ENCODE measurements around the gene DHRSX. TPM values are rescaled to one million over a fixed set of nuclear protein-coding genes. Genes with fewer than 3 reads are reported as not detected.
A peak's percentile ranks its signal among the peaks of the same experiment; 100 is the strongest.

The DHRSX gene
- total and polyA plus RNA-seq, 2 donors (not counting 1 experiment from before 2014, with no cell fraction given), result 18.8 to 39.0 TPM

GRCh38 chrX:2497961-2498780 lies 2.6 kb downstream of the DHRSX start:
- Histone ChIP-seq H3K4me1 (ENCODE audit: control insufficient read depth in 2 of 2, insufficient read depth in 2 of 2, low read length in 2 of 2) (peaks cover 22 to 38% of the 10 kb centered on the region in 2 donors), H3K27ac (ENCODE audit: low read length in 2 of 2) (peak overlapping the region; percentile 46 to 85), H3K36me3 (replicated peaks in 1 of 2; ENCODE audit: control extremely low read depth in 1 of 2, control insufficient read depth in 1 of 2, extremely low read depth in 1 of 2, insufficient read depth in 2 of 2, low read length in 1 of 2) (peaks cover 2 to 13% of the 10 kb centered on the region in 2 experiments), H3K4me3 (ENCODE audit: control extremely low read depth in 1 of 5, extremely low read depth in 1 of 5, insufficient read depth in 1 of 5, low read depth in 2 of 5, low read length in 4 of 5) (peak overlapping the region in 1 of 5 experiments; percentile 7), H3K9me3 (ENCODE audit: control extremely low read depth in 1 of 3, control insufficient read depth in 2 of 3, insufficient read depth in 1 of 3, low read length in 2 of 3) (no peaks in the 10 kb centered on the region), H3K9ac (ENCODE audit: low read length) (no peak overlapping the region), H2AFZ (ENCODE audit: insufficient read depth, low read depth, low read length, poor library complexity, severe bottlenecking) (no peak overlapping the region), H3K27me3 (replicated peaks in 1 of 4; ENCODE audit: control extremely low read depth in 1 of 4, control insufficient read depth in 3 of 4, insufficient read depth in 4 of 4, low read length in 3 of 4) (no peaks in the 10 kb centered on the region), H3K4me2 (replicated peaks; ENCODE audit: low read depth, low read length, poor library complexity, severe bottlenecking) (peak overlapping the region; percentile 97), H4K20me1 (ENCODE audit: control insufficient read depth, insufficient read depth, low read length, poor library complexity, severe bottlenecking) (peaks cover 19% of the 10 kb centered on the region), H3K79me2 (ENCODE audit: control insufficient read depth, insufficient read depth, low read length) (peaks cover 60% of the 10 kb centered on the region)
- Mint-ChIP-seq H3K27ac (peak overlapping the region; percentile 88), H3K27me3 (no peaks in the 10 kb centered on the region), H3K9me3 (ENCODE audit: insufficient read depth) (no peaks in the 10 kb centered on the region), H3K4me1 (peaks cover 32% of the 10 kb centered on the region), H3K4me3 (peak overlapping the region; percentile 87)
- POLR2A ChIA-PET, result no interaction called here
- ATAC-seq (ENCODE audit: low read depth) (no peak), DNase-seq (no peak)
- 100% methylated on average over 3 of the region's 11 CpGs for WGBS (ENCODE audit: insufficient coverage)
- intact Hi-C loops (cut with micrococcal nuclease), result loop anchor here (1.0 kb wide), 1 partner anchor 95 kb away; no protein-coding TSS in a partner anchor
- TF ChIP-seq EZH2 (IDR thresholded peaks at IDR 0.05; ENCODE audit: borderline replicate concordance, insufficient read depth, low read depth, low read length, poor library complexity, severe bottlenecking), result no peak
- TF ChIP-seq CTCF (IDR thresholded peaks at IDR 0.05), result no peak
- CTCF ChIA-PET, result no interaction called here

- no peak overlapping the region for H3K4me3 Mint-ChIP-seq
- no peak overlapping the region for H2AFZ ChIP-seq (ENCODE audit: insufficient read depth, low read depth, low read length, poor library complexity, severe bottlenecking)
- H3K27me3 ChIP-seq (replicated peaks in 1 of 4; ENCODE audit: control extremely low read depth in 1 of 4, control insufficient read depth in 3 of 4, insufficient read depth in 4 of 4, low read length in 3 of 4), result no peaks in the 10 kb centered on the region
- no peaks in the 10 kb centered on the region for H3K27me3 Mint-ChIP-seq
- TF ChIP-seq CTCF (IDR thresholded peaks at IDR 0.05), result no peak
- no peak for TF ChIP-seq EZH2 (IDR thresholded peaks at IDR 0.05; ENCODE audit: borderline replicate concordance, insufficient read depth, low read depth, low read length, poor library complexity, severe bottlenecking)
- 93% methylated on average over 7 of the region's 14 CpGs for WGBS (ENCODE audit: insufficient coverage)
- H3K36me3 ChIP-seq (replicated peaks in 1 of 2; ENCODE audit: control extremely low read depth in 1 of 2, control insufficient read depth in 1 of 2, extremely low read depth in 1 of 2, insufficient read depth in 2 of 2, low read length in 1 of 2), result peaks cover 2 to 16% of the 10 kb centered on the region in 2 experiments
- H3K27ac Mint-ChIP-seq, result no peak overlapping the region
- H3K79me2 ChIP-seq (ENCODE audit: control insufficient read depth, insufficient read depth, low read length), result peaks cover 69% of the 10 kb centered on the region
- H3K4me2 ChIP-seq (replicated peaks; ENCODE audit: low read depth, low read length, poor library complexity, severe bottlenecking), result no peak overlapping the region
- peaks cover 49% of the 10 kb centered on the region for H3K4me1 Mint-ChIP-seq
- DNase-seq, result no peak
- peaks cover 28 to 45% of the 10 kb centered on the region in 2 donors for H3K4me1 ChIP-seq (ENCODE audit: control insufficient read depth in 2 of 2, insufficient read depth in 2 of 2, low read length in 2 of 2)
- no peak overlapping the region for H3K4me3 ChIP-seq (ENCODE audit: control extremely low read depth in 1 of 5, extremely low read depth in 1 of 5, insufficient read depth in 1 of 5, low read depth in 2 of 5, low read length in 4 of 5)
- H3K9me3 Mint-ChIP-seq (ENCODE audit: insufficient read depth), result no peaks in the 10 kb centered on the region
- H3K27ac ChIP-seq (ENCODE audit: low read length in 2 of 2), result no peak overlapping the region
- no peak for ATAC-seq (ENCODE audit: low read depth)
- intact Hi-C loops (cut with micrococcal nuclease), result no loop called here
- ChIA-PET CTCF (no interaction called here), POLR2A (no interaction called here)
- H4K20me1 ChIP-seq (ENCODE audit: control insufficient read depth, insufficient read depth, low read length, poor library complexity, severe bottlenecking), result peaks cover 42% of the 10 kb centered on the region
- H3K9me3 ChIP-seq (ENCODE audit: control extremely low read depth in 1 of 3, control insufficient read depth in 2 of 3, insufficient read depth in 1 of 3, low read length in 2 of 3), result no peaks in the 10 kb centered on the region
- H3K9ac ChIP-seq (ENCODE audit: low read length), result no peak overlapping the region
Measured at GRCh38 chrX:2495595-2495994, 5.2 kb downstream of the DHRSX start.
